ENCODE results near the gene SMAP1.
"Not testable (repeated sequence)": the region's sequence is repeated elsewhere in the genome, so short reads cannot be mapped to it uniquely, and the experiment has no call there.

Gene SMAP1

GRCh38 chr6:70740746-70741145 lies 73.1 kb downstream of the SMAP1 start:
- DNase-seq (ENCODE audit: low read depth in 2 of 2), result not testable (repeated sequence)

GRCh38 chr6:70742462-70742861 lies 74.8 kb downstream of the SMAP1 start:
- DNase-seq (ENCODE audit: low read depth in 2 of 2), result not testable (repeated sequence)

DNA sequence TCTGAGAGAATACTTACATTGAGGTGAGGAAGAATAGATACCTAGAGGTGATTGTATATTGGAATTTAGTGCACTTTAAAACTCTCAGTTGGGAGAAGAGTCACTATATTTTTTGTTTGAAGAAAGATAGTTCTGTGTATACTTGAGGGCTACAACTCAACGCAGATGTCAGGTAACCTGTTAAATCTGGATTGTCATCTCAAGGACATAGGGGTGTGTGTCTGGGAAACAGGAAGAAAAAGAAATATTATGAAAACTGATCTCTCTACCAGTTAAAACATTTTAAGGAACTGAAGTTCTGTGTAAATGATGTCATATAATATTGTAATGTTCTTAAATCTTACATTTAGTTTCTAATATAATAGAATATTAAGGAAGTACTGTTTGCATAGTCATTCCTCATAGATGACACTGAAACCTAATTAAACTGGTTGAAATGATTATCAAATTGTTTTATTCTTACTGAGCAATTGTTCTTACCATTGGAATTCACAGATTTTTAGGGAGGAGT lies 86.2 kb downstream of the SMAP1 start:
- DNase-seq (ENCODE audit: low read depth in 2 of 2), result no peak

DNA sequence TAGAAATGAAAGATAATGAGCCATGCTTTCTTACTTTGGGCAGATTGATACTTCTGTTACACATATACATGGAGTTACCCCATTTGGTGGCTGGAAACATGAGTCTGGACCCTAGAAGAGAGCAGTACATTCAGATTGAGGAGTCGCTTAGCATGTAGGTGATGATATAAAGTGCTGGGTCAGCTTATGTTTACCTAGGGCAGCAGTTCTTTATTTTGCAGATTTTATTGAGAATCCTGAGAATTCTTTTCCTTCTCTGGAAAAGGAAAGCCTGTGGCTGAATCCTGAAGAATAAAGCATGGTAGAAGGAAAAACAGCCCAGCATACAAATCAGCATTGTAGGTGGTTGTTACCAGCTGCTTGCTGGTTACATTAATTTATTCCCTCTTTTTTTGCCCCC lies 91.2 kb downstream of the SMAP1 start:
- DNase-seq (ENCODE audit: low read depth in 2 of 2), result no peak

DNA sequence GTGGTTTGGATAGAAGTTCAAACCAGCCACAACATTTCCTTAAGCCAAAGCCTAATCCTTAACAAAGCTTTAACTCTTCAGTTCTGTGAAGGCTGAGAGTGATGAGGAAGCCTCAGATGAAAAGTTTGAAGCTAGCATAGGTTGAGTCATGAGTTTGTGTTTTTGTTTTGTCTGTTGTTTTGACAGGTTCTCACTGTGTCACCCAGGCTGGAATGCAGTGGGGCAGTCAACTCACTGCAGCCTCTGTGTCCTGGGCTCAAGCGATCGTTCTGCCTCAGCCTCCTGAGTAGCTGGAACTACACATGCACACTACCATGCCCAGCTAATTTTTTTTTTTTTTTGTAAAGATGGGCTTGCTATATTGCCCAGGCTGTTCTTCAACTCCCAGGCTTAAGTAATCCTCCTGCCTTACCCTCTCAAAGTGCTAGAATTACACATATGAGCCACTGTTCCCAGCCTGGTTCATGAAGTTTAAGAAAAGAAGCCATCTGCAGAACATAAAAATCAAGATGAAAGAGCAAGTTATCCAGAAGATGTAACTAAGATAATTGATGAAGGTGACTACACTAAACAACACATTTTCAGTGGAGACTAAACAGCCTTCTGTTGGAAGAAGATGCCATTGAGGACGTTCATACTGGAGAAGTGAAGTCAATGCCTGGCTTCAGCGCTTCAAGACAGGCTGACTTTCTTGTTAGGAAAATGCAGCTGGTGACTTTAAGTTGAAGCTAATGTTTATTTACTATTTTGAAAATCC lies 96.2 kb downstream of the SMAP1 start:
- DNase-seq (ENCODE audit: low read depth in 2 of 2), result no peak

DNA sequence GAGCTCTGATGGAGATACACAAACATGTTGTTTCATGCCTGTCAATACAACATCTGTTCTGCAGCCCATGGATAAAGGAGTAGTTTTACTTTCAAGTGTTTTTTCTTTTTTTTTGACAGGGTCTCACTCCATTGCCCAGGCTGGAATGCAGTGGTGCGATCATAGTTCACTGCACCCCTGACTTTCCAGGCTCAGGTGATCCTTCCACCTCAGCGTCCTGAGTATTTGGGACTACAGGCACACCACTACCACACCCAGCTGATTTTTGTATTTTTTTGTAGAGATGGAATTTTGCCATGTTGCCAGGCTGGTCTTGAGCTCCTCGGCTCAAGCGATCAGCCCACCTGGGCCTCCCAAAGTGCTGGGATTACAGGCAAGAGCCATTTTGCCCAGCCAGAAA lies 97.0 kb downstream of the SMAP1 start:
- no peak for DNase-seq (ENCODE audit: low read depth in 2 of 2)

DNA sequence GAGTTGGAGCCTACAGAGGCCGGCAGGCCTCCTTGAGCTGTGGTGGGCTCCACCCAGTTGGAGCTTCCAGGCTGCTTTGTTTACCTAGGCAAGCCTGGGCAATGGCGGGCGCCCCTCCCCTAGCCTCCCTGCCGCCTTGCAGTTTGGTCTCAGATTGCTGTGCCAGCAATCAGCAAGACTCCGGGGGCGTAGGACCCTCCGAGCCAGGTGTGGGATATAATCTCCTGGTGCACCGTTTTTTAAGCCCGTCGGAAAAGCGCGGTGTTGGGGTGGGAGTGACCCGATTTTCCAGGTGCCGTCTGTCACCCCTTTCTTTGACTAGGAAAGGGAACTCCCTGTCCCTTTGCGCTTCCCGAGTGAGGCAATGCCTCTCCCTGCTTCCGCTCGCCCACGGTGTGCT lies 103.7 kb downstream of the SMAP1 start:
- DNase-seq (ENCODE audit: low read depth in 2 of 2), result not testable (repeated sequence)

DNA sequence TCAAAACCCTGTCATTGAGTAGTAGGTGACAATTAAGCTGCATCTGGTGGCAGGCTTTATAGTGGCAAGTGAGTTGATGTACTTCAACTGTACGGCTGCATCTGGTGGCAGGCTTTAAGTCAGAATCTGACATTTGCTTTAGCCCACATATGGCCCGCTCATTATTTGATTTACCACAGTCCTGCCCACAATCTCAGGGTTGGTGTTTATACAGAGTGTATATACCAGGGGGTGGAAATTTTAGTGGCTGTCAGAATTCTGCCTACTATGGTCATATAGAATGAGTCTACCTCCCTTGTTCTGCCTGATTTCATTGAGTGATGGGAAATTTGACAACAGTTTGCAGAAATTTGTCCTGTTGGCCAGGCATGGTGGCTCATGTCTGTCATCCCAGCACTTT lies 112.3 kb downstream of the SMAP1 start:
- no peak for DNase-seq (ENCODE audit: low read depth in 2 of 2)

DNA sequence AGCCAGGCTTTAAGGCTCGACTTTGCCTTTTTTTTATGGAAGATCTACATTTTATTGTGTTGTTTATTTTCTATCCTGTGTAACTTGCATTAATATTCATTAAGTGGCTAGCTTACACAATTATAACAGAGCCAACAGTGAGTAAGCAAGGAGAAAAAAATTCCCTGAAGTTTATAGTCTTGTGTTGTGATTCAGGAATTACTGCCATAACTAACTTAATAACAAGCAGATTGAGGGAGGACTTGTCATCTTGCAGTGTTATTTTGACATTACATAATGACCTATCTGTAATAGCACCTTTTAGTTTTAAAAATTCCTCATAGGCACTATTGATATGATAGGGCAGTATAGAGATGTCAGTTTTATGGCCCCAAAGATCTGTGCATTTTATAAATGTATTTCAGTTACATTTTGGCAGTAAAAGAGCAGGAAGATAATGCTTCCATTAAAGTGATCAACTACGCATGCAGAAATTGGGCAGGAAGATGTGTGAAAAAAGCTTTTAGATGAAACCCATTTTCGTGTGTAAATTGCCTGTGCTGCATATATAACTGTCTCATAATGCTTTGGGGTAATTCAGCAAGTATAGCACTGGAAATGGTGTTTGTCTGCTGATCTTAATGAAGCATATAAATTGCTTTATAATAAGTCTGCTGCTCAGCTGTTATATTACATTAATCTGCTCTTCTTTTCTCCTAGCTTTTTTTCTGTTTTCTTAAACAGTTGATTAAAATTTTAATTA lies 123.0 kb downstream of the SMAP1 start:
- DNase-seq (ENCODE audit: low read depth in 2 of 2), result no peak

- DNase-seq (ENCODE audit: low read depth in 2 of 2), result no peak
Measured at GRCh38 chr6:70797625-70798024, 129.9 kb downstream of the SMAP1 start.

- no peak for DNase-seq (ENCODE audit: low read depth in 2 of 2)
Measured at GRCh38 chr6:70806086-70806485, 138.4 kb downstream of the SMAP1 start.

GRCh38 chr6:70811788-70812187 lies 144.1 kb downstream of the SMAP1 start:
- DNase-seq (ENCODE audit: low read depth in 2 of 2), result no peak

GRCh38 chr6:70813885-70814284 lies 146.2 kb downstream of the SMAP1 start:
- no peak for DNase-seq (ENCODE audit: low read depth in 2 of 2)

DNA sequence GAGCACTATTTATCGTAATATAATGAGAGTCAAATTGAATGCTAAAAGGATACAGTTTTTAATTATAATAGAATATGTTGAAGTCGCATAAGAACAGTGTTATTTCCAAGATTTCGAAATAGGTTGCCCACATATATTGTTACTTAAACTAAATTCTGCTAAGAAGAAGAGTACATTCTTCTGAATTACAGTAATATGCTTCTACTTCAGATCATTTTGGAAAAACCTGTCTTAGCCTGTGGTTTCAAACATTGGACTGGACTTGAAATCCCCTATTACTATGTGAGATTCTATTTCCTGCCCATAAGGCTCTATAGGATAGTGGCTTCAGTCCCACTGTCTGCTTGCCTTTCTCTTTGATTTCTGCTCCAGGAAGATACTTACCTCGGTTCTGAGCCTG lies 152.0 kb downstream of the SMAP1 start:
- no peak for DNase-seq (ENCODE audit: low read depth in 2 of 2)

GRCh38 chr6:70820778-70821177 lies 153.1 kb downstream of the SMAP1 start:
- DNase-seq (ENCODE audit: low read depth in 2 of 2), result no peak

DNA sequence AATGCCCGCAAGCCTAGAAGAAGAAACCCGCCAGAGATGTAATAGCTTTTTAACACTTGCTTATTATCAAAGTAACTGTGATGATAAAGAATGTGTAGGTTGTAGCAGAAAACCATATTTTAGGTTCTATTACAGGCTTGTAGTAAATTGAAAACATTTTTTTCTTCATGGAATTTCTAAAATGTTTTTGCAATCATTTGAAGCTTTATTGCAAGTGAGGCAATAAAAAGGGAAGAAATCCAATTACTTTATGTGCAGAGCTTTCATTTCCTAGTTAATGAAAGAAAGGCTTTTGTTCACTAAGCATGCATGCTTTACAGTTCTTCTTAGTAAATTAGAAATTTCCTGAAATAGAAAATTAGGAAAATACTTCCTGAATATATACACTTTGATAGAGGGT lies 154.1 kb downstream of the SMAP1 start:
- no peak for DNase-seq (ENCODE audit: low read depth in 2 of 2)

DNA sequence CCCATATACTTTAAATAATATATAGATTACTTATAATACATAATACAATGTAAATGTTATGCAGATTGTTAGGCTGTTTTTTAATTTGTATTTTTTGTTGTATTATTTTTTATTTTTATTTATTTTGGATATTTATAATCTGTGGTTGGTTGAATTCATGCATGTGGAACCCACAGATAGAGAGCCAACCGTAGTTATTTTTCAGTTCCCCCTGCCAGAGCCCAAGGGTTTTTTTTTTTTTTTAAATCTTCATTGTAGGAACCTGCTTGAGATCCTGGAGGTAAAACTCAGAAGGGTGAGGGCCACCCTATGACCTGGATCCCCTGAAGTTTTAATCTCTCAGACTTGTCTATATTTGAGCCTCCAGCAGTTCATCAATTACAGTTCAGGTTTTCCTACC lies 156.0 kb downstream of the SMAP1 start:
- no peak for DNase-seq (ENCODE audit: low read depth in 2 of 2)

DNA sequence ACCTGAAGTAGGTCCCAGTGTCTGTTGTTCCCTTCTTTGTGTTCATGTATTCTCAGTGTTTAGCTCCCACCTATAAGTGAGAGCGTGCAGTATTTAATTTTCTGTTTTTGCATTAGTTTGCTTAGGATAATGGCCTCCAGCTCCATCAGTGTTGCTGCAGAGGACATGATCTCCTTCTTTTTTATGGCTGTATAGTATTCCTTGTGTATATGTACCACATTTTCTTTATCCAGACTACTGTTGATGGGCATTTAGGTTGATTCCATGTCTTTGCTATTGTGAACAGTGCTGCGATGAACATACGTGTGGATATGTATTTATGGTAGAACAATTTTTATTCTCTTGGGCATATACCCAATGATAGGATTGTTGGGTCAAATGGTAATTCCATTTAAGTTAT lies 163.7 kb downstream of the SMAP1 start:
- DNase-seq (ENCODE audit: low read depth in 2 of 2), result no peak

GRCh38 chr6:70834520-70834919 lies 166.8 kb downstream of the SMAP1 start:
- DNase-seq (ENCODE audit: low read depth in 2 of 2), result no peak

DNA sequence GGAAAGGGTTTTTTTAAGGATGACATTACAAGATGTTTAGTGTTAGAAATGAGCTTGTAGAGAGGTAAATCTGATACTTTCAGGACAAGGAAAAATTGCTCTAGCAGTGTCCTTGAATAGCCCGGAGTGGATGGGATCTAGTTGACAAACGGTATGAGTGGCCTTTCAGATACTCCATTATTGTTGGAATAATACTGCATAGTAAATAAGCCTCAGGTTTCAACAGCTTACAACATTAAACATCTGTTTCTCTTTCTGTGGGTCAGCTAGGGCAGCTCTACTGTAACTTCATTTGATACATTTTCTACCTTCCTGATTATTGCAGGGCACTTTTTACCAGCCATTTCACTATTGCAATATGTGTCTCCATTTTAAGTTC lies 171.2 kb downstream of the SMAP1 start:
- DNase-seq (ENCODE audit: low read depth in 2 of 2), result no peak

GRCh38 chr6:70839286-70840266 lies 171.9 kb downstream of the SMAP1 start:
- no peak for DNase-seq (ENCODE audit: low read depth in 2 of 2)

DNA sequence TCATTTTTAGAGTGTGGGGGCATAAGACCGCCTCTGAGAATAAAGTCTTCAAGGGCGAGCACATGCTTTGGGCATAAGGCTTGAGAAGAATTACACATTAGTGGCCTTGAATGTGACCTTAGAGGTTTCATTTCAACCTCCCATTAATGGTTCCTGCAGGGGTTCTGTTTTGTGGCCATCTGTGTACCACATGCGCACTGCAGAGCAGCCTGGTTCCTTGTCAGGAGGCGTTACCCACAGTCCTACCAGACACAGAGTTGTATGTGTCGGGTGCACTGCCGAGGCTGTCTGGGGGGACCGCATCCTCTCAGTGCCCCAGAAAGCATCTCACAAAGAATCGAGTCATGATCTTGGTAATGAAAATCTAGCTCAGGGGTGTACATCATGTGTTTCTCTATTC lies 173.4 kb downstream of the SMAP1 start:
- no peak for DNase-seq (ENCODE audit: low read depth in 2 of 2)

Data from stimulated activated CD8-positive, alpha-beta memory T cell treated with anti-CD3 and anti-CD28 coated beads, Interleukin-15, amount 100 ng/mL, for 4 hours (primary cell).